Measurements from ENCODE around the gene DDX24.

Gene DDX24

DNA sequence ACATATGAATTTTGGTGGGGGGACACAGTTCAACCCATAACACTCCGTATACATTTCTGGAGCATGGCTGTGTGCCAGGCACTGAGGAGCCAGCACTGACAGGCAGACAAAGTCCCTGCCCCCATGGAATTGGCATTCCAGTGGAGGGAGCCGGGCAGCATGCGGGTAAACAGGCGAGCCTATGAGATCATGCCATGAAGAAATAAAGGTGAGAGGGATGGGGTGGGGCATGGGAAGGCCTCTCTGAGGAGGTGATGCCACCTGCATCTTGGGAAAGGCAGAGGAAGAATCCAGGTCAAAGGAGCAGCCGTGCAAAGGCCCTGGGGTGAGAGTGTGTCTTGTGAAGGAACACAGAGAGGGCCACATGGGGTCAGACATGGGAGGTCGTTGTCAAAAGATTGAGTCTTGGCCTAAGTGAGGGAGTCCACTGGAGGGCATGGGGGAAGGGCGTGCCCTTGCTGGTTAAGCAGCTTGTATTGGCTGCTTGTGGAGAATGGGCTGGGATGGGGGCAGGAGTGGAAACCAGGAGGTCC lies 51.3 kb downstream of the DDX24 start:
- DNase-seq (ENCODE audit: low read depth) = no peak

DNA sequence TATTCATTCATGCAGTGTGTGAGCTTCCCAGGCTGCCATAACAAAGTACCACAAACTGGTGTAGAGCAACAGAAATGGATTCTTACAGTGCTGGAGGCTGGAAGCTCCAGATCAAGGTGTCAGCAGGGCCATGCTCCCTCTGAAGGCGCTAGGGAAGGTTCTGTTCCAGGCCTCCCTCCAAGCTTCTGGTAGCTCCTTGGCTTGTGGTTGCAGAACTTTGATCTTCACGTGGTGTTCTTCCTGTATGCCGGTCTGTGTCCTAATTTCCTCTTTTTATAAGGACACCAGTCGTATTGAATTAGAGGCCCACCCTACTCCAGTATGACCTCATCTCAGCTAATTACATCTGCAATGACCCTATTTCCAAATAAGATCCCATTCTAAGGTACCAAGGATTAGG lies 51.7 kb downstream of the DDX24 start:
- DNase-seq (ENCODE audit: low read depth) = no peak

DNA sequence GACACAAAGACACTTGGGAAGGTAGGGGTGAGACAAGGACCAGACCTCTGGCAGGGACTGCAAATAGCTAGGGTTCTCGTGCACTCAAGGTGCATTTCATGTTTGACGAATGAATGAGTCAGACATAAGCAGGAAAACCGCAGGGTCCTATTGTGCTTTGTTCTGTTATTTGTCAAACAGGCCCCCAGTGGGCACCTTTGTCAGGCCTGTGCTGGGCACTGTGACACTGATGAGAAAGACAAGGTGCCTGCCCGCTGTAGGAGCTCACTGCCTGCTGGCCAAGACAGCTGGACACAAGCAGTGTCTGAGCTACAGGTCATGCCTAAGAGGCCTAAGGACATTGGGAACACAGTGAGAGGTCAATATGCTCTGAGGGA lies 52.6 kb downstream of the DDX24 start:
- DNase-seq (ENCODE audit: low read depth) = no peak

DNA sequence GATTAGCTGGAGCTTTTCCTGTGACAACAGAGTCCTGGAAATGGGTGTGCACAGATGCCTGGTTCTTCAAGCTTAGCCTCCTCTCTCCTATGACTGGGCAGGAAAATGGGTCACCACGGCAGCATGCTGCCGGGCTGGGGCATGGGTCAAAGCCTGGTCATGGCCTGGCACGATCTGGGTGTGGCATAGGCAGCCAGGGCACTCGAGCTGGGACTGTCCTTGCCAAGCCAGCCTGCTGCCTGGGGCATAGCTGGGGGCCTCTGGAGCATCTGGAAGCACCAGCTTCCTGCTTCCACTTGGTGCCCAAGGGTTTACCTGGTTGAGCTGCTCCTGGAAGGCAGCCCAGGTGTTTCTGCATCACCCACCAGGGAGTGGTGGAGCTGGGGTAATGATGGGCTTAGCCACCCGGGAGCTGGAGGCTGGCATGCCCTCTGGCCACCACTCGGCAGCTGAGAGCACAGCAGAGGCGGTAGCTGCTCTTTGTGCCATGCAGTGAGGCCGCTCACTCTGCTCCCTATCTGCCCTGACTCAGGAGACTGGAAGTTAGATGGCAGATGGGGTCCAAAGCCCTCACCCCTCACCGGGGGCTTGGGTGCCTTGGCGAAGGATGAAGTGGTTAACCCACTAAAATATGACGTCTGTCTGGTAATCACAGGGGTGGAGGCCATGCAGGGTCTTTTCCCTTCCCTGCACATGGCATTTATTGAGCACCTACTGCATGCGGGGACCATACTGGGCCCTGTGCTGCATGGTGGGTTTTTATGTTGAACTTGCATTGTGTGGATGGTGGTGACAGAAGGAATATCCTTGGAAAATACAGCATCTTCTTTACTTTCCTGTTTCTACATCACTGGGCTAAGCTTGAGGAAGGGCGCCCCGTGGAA lies 53.2 kb downstream of the DDX24 start:
- no peak for DNase-seq (ENCODE audit: low read depth)

DNA sequence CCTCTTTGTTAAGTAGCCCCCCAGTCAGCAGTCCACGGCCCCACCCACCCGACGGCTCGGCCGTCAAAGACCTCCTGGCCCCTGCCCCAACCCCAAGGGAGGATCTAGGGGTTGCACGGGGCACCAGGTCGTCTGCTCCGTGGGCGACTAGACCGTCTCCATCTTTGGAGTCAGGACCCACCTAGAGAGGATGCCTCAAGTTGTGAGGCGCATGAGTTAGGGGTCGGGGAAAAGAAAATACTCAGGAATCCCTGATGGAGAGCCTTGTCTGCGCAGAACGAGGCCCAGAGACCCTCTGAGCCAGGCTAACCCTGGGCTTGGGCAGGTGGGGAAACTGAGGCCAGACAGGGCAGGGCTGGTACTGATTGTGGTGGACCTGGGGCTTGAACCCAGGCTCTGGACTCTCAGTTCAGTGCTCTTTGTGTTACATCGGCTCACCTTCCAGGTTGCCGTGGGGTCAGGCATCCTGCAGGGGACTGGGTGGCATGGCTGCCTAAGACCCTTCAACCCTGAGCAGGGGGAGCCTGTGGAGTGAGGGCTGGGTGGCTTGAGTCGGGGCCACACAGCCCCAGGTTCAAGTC lies 54.0 kb downstream of the DDX24 start:
- DNase-seq (ENCODE audit: low read depth) = no peak

DNA sequence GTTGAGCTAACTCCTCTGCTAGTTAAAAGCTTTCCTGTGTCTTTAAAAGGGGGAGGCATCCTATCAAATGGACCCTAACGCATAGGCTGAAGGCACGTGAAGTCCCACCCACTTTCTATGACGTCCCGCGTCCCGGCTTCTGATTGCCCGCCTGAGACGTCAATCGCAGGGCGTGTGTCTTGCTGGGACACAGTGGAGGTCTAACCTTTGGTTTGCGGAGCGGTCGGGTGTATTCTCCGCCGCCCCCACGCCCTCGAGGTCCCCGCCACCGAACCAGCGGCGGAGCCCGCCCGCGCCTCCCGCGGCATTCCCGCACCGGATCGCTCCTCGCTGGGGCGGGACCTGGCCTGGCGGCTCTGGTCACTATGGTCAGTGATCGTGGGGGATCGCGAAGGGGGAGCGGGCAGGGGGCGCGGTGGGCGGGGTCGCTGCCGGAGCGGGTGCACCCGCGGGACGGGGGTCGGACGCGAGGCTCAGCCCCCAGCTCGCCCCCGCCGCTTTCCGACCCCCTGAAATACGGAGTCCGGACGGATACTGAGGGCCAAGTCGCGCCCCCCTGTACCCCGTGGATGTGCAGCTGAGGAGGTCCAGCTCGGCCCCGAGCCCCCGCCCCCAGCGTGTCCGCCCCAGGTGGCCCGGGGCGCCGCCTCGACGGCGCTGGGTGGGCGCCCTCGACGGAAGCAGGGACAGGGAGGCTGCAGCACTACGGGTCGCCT lies 54.7 kb downstream of the DDX24 start, which contains the start of gene OTUB2:
Gene OTUB2 (plus strand): TSS at position 168 of the 716 bp plus-strand sequence. CDS start 198 bp downstream, at position 366.
- DNase-seq (ENCODE audit: low read depth) = peak; percentile 98

DNA sequence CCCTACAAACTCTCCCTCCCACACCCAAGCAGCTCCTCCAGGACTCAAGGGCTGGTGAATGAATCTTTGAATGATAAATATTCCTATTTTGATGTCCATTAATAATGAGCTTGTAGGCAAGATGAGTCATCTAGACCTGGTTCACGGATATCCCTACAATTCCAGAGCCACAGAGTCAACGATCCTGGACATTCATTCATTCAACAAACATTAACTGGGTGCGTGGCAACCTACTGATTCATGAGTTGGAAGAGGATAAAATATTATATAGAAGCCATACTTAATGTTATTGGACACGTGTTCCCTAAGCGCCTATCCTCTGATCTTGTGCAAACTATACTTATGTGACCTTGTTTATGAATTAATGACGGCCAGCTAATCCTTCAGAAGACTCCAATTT lies 55.3 kb downstream of the DDX24 start:
- DNase-seq (ENCODE audit: low read depth) = no peak

DNA sequence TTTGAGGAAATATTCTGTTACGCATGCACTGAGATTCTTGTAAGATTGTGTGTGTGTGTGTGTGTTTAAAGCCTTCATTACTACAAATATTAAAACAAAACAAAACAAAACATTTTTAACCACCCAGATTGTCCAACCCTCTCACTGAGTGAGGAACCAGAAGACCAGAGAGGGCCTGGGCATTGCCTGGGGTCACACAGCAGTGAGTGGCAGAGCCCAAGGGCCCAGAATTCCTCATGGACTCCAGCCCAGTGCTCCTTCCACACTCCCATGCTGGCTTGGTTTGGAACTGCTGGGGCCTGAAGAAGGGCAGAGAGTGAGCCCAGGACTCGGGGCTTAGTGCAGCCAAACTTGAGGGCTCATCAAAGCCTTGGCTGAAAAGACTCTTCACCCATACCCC lies 56.5 kb downstream of the DDX24 start:
- no peak for DNase-seq (ENCODE audit: low read depth)

DNA sequence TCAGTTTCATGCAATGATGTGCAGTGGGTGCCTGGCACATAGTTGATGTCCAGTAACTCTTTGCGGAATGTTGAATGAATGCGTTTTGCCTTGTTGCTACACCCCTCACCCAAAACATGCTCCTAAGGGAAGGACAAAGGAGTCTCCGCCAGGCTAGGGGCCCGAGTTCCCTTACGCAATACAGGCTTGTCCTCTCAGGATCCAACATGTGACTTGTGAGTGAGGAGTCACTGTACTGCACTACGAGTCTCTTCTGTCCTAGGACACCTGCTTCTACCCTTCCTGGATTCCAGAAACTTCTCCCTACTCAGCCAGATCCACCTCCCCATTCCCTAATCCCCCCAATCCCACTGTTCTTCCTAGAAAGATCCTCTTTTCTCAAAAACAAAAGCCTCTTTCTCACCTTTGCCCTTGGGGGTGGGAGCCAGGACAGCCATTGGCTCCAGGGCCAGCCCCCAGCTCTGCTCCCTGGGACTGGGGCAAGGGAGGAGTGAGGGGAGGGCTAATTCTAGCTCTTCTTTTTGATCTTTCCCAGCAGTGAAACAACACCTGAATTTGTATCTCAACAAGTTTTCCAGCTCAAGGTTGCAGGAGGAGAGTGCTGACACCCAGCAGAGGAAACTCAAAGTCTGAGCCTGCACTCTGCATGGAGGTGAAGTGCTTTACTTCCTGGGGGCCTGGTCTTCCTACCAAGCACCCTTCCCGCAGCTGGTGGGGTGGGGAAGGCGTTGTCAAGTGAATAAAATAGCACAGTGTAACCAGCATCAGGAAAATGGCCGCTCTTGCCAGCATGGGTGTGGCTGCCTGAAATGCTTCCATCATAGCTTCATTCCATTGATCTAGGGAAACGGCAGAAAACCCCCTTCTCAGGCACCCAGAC lies 58.2 kb downstream of the DDX24 start:
- no peak for DNase-seq (ENCODE audit: low read depth)

DNA sequence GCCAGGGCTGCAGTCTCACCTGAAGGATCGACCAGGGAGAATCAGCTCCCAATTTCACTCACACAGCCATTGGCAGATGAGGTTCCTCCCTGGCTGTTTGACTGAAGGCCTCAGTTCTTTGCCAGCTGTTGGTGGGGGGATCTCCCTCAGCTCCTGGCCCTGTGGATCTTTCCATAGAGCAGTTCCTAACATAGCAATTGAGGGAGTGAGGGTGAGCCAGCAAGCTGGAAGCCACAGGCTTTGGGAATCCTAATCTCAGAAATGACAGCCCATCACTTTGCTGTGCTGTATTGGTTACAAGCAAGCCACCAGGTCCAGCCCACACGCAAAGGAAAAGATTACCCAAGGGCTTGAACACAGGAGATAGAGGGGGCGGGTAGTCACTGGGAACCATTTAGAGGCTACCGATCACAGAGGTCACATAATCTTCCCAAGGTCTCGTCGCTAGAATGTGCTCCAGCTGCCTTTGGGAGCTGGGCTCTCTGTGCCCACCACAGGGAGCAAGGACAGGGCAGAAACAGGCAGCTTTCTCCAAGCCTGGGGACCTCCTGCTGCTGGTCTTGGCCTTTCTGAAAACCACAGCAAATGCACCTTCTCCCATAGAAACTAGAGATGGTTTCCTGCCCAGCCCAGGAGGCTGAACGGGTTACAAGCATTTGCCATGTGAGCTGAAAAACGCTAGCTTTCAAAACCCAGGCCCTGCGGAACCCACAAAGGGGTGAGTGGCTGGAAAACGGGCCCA lies 59.4 kb downstream of the DDX24 start:
- no peak for DNase-seq (ENCODE audit: low read depth)

DNA sequence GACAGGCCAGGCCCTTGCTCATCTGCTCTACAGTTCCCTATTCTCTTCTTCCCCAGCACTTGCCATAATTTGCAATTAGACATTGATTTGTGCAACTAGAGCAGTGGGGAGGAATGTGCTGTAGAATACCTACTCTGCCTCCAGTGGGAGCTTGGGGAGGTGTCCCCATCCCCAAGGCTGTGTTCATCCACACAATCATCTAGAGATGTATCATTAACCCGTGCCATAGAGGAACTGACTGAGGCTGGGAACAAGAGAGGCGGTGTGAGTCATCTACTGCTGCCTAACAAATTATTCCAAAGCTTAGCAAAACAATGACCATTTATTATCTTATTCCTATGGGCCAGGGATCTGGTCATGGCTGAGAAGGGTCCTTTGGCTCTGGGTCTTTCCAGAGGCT lies 60.0 kb downstream of the DDX24 start:
- DNase-seq (ENCODE audit: low read depth) = no peak

DNA sequence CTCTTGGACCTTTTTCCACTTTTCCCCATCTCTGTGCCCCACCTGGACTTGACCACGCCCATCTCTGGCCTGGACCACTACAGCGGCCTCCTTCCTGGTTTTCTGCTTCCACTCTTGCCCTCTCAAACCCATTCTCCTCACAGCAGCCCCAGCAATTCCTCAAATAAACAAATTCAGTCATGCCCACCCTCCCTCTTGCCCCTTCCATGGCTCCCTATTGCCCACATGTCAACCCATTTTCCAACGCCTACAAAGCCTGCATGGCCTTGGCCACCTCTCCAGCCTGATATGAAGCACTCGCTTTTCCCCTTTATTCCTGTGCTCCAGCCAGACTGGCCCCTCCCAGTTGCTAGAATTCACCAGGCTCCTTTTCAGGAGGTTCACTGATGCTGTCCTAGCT lies 60.7 kb downstream of the DDX24 start:
- no peak for DNase-seq (ENCODE audit: low read depth)

DNA sequence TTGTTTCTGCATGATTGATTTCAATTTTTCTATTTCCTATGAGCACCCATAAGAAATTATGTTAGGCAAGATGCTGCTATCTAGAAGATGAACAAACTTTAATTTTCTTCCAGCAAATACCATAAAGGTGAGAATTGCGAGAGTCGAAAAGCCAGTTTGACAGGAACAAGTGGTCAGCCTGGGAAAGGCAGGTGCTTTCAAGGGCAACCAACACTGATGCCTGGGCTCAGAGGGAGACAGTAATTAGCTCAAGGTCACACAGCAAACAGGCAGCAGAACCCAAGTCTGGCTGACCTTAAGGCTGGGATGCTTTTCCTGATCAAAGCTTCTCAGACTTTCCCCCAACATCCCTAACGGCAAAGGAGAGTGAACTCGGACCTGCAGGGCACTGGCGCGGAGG lies 61.7 kb downstream of the DDX24 start:
- no peak for DNase-seq (ENCODE audit: low read depth)

DNA sequence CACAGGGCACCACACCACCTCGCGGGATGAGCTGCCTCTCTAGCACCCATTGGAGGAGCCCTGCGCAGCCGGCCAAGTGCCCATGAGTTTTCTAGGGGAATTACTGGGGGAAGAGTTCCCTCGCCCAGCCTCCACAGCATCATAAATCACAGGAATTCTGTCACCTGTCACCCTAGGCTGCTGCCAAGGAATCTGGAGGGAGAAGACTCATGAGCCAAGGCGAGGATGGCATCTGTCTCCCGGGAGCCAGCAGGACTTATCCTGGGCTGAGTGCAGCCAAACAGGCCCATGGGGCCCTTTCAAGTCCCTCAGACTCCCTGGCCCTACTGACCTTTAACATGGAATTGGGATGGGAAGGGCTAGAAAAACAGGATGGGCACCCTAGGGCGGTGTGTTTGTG lies 62.7 kb downstream of the DDX24 start:
- DNase-seq (ENCODE audit: low read depth) = no peak

DNA sequence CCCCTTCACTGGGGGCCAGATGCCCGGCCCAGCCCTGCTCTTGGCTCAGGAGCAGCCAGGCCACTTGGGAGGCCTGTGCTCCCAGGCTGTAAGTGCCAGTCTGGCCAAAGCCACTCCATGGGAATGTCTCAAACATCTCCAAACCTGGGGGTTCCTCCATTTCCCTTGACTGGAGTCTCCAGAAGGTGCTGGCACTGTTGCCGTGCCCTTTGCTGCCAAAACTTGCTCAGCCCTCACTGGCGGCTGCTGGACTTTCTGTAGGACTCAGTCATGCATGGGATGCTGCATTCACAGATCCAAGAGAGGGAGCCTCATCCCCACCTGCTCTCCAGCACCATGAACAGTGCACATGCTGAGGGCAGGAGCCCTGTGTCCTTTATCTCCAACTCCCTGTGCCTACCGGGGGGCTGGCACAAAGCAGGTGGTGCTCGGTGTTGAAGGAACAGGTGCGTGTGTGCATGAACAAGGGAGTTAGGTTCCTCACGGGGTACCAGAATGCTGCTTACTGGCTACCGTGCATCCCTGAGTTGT lies 64.5 kb downstream of the DDX24 start:
- no peak for DNase-seq (ENCODE audit: low read depth)

DNA sequence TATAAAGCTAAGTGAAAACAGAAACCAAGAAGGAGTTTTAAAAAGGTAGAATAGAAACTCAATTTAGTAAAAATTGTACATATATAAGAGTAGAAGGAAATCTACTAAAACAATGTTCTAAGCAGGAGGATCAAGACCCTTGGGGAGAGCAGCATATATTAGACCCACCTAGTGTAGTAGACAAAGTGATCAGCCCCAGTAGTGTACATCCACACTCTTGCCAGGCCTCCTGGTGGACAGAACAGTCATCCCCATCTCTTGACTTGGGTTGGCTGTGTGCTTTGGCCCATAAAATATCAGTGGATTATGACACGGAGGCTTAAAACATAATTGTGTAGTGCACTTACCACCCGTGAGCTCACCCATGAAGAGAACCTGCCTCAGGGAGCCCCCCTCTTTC lies 65.8 kb downstream of the DDX24 start:
- no peak for DNase-seq (ENCODE audit: low read depth)

DNA sequence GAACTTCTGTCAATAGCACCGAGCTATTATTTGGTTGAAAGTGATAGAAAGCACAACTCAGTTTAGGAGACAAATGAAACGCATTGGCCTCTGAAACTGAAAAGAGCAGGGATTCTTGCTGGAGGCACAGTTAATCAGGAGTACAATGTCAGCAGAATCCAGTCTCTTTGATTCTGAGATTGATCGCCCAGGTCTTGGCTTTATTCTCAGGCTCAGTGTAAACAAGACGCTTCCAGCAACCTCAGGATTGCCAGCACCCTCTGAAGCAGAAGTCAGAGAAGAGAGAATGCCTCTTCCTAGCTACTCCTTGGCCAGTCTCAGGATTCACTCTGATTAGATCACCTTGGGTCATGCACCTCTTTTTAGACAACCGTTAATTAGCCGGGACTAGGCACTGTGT lies 66.6 kb downstream of the DDX24 start:
- no peak for DNase-seq (ENCODE audit: low read depth)

DNA sequence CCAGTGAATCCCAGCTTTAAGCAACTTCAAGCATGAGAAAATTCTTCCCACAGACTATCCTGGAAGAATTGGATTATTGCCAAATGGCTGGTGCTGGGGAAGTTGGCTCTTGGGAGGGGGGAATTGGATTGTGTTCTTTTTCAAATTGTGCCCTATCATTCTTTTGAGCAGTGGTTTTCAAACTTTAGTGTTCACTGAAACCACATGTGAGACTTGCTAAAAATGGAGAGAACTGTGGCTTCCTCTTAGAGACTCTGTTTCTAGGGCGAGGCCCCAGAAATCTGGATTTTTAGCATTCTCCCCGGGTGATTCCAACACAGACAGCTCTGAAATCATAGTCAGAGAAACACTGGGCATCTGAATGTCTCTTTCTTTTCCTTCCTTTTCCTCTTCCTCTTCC lies 69.2 kb downstream of the DDX24 start:
- no peak for DNase-seq (ENCODE audit: low read depth)

DNA sequence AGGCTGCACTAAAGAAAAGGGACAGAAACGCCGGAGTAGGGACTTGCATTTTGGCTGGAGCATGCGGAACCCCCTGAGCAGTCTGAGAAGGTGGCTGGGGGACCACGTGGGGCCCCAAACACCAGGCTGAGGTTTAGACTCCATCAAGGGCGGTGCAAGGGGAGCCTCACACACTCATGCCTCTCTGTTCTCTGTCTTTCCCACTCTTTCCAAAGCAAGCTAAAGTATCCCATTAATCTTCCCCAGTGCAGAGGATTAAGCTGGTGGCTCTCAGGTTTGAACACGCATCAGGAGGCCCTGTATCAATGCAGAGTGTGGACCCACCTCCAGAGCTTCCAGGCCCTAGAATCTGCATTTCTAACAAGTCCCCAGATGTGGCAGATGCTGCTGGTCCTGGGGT lies 70.4 kb downstream of the DDX24 start:
- DNase-seq (ENCODE audit: low read depth) = no peak

DNA sequence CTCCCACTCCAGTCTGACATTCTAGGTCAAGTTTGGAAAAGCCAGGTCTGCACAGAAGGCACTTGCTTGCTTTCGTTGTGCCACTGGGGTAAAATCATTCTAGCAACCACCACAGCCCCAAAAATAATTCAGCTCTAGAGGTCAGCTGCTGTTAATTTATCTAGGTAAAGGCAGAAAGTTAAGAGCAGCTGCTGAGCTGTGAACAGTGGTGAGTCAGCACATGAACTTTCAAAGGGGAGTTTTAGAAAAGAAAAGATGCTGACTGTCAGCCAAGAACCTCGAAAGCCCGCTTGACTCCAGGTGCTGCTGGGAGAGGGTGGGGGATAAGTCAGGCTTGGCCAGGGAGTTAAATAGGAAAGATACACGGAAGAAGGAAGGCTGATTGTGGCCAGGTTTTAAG lies 71.2 kb downstream of the DDX24 start:
- no peak for DNase-seq (ENCODE audit: low read depth)

DNA sequence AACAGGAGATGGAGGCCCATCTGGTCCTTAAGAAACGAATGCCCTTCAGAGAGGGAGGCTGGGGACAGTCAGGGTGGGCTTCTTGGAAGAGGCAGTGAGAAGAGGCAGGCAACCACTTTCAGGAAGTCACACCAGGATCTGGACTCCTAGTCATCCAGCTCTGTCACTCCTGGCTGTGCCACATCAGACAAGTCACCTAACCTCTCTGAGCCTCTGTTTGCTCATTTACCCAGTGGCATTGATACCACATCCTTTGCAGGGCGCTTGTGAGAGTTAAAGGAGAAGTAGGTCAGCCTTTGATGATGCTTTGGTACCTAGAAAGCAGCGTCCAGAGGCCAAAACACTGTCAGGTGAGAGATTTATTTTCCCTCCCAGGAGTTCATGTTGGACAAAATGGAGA lies 72.8 kb downstream of the DDX24 start:
- DNase-seq (ENCODE audit: low read depth) = no peak
